DMS79 (cell line): ENCODE measurements around the gene PJA2.
"Not testable (repeated sequence)": the region's sequence is repeated elsewhere in the genome, so short reads cannot be mapped to it uniquely, and the experiment has no call there.

Experiments used
- DNase-seq: peaks from one replicate; lab custom pipeline; 2025; lab: John Stamatoyannopoulos, UW

PJA2 gene

DNA sequence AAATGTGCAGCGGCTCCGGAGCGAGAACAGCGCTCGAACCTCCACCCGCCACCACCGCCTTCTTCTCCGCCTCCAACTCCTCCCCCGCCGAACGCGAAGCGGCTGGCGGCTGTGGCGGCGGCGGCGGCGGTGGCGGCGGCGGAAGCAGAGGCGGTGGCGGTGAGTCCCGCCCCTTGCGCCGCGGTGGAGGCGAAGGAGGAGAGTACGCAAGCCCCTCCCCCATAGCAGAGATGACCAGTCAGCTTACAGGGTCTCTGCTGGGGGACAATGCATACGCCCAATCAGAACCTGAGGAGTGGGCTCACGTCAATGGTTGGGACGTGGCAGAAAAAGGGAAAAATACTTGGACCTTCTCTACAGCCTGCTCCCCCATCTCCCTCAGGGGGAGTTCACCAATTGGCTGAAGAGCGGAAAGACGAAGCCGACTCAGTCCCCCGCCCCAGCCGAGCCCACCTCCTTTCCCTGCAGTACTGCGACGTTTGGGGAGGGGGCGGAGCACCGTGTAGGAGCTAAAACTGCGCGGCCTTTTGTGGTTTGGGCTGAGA lies at the start of gene PJA2:
Gene PJA2 (minus strand): TSS at position 131 of the 545 bp plus-strand sequence. CDS start 26,541 bp downstream, outside the sequence.
- DNase-seq = peak; percentile 98

DNA sequence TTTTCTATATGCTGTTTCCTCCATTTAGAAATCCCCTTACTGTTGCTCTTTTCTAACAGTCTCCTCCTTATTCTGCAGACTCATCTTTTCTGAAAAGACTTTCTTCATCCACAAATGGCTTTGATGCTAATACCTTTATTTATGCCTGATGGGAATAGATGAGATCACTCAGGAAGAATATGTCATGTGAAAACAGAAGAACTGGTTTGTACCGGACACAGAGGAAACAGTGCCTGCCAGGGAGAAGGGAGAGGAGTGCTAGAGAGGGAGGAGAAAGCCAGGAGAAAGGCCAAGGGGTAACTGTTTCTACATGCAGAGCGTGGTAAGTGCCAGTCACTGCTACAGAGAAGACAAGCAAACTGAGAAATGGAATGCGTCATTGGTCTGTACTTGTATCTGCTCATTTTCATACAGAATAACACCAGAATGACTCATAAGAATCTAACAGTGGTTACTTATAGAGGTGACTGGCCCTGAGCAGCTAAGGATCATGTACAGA lies 45.9 kb upstream of the PJA2 start:
- no peak for DNase-seq

- DNase-seq = no peak
Observed at GRCh38 chr5:109454731-109455505, 45.1 kb upstream of the PJA2 start.

DNA sequence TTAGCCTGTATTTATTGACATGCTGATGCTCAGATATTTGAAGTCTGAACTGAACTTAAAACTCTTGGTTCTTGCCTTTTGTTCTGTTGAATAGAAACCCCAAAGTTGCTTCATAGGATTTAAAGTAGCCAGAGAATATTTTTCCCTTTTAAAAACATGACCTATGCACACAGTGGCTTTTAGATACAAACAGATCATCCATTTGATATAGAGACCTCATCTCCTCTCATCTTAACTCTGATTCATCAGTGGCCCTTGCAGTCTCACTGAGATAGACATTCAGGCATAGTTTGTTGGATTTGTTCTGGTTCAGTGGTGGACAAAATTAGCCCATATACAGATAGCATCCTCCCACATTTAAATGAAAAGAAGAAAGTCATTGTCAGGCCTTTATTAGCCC lies 43.5 kb upstream of the PJA2 start:
- no peak for DNase-seq

DNA sequence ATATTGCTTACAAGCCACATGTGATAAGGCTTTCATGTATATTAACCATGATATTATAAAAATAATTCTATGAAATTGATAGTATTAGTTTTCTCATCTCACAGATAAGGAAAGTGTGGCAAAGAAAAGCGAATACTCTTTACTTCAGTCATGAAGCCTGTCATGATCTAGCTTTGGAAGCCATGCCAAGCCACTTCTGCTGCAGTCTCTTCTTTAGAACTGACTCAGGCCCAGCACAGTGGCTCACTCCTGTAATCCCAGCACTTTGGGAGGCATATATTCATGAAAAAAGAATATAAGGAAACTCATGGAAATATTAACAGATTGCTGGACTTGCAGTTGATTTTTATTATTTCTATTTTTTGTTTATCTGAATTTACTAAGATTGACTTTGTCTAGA lies 42.9 kb upstream of the PJA2 start:
- no peak for DNase-seq

DNA sequence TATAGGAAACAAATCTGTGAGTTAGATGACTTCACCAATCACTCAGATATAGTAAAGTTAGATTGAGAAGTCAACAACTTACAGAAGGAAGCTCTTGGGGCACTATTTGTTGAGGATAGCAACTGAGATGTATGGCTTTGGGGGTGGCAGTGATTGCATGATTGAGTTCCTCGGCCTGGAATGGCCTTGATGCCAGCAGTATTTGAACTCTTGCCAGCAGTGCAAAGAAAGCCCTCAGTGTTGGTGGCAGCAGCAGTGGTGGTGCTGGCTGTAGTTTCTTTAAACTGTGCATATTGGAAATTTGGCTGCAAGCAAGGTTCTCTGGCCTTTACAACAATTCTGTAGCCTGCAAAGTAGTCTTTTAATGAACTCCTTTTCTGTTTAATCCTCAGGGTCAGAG lies 41.4 kb upstream of the PJA2 start:
- DNase-seq = no peak

DNA sequence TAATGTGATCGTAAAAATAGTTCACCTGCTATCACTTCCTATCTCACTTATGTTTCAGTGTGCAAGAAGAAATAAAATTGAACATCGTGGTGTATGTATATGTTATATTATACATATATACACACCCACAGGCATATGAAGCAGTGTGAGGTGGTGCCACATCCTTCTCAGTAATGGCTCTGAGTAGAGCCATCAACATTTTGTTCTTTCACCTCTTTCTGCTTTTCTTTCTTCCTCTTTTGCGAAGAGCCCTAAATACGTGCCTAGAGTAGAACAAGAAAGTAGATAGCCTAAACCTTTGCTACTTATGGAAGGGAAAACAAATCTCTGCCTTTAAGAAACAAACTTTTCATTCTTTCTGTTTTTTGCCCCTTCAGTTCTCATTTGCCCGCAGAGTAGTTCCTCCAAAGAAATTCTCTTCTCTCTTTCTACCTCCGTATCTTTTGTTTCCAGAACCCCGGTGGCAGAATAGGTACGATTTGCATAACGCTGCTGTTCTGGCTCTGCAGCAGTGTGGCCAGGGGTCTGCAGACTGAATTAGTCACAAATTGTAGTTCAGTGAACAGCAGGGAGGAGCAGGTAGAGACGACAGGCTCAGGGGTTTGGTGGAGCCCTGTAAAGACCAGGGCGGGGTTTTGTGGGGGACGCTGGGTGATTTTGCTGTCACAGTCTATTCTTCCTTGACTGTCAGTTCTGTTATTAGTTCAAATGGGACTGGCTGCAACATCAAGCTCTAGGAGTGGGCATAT lies 40.5 kb upstream of the PJA2 start:
- no peak for DNase-seq

DNA sequence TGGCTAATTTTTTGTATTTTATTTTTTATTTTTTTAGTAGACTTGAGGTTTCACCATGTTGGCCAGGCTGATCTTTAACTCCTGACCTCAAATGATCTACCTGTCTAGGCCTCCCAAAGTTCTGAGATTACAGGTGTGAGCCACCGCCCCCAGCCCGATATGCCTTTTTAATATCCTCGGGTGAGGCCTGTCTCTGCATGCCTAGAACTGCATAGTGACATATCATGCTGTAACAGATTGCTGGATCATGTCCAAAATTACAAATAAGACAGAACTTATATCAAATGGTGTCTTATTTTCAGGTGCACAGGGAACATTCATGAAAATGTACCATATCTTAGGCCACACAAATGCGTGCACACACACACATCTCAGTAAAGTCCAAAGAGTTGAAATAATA lies 39.1 kb upstream of the PJA2 start:
- no peak for DNase-seq

DNA sequence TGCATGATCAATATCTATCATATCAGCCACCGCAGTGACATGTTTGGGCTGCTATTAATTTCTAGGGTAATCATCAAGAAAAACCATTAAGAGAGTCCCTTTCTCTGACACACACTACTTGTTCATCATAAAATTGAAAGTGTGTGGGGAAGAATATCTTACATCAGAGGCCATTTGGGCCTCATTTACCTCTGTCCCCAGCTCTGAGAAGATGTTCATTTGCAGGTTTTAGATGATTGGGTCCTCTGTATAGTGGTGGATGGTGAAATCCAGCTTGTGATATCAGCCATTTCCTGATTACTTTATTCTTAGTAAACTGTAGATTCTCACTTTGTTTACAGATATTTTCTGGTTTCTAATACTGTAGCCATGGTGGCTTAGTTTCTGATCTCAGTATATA lies 29.8 kb upstream of the PJA2 start:
- no peak for DNase-seq

- no peak for DNase-seq
Observed at GRCh38 chr5:109426075-109426474, 16.3 kb upstream of the PJA2 start.

- DNase-seq = not testable (repeated sequence)
Observed at GRCh38 chr5:109425521-109425920, 15.7 kb upstream of the PJA2 start.

DNA sequence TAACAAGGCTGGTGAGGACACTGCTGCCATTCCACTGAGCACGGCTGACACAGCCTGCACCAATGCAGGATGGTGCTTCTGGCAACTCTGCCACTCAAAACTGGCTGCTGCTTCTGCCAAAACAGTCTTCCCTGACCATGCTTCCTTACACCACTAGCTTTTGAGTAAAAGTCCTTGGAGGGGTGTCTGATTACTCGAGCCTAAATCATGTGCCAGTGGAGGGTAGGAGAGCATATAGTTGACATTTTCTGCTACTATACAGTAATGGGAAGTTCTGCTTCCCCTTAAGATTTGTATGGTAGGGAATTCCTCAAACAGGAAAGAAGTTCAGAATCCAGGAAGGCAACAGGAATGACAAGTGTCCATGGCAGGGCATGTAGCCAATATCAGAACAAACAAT lies 12.2 kb upstream of the PJA2 start:
- DNase-seq = no peak

DNA sequence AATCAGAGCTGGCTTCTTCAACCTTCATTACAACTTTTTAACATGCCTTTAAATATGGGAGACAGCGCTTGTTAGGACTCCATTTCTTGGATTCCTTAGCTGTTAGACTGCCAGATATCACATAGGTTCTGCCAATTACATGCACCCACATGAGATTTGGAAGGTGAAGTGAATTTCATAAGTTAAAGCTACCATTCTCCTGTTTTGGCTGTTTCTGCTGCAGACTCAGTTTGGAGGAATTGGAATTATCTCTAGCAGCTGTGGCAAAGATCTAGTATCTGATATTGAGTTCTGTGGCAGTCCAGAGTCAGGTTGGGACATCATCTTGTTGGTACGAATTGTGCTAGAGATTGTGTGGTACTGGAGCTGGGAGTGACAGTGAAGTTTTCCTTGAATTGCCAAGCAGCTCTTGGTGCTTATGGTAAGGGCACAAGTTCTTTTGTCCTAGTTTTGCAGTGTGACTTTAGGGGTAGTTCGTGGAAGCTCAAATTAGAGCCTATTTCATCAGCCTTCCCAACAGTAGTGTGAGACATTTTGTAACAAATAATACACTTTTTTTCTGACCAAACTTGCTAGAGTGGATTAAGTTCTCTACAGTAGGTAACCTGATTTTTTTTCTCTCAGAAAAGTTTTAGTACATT lies 9.1 kb upstream of the PJA2 start:
- DNase-seq = no peak

DNA sequence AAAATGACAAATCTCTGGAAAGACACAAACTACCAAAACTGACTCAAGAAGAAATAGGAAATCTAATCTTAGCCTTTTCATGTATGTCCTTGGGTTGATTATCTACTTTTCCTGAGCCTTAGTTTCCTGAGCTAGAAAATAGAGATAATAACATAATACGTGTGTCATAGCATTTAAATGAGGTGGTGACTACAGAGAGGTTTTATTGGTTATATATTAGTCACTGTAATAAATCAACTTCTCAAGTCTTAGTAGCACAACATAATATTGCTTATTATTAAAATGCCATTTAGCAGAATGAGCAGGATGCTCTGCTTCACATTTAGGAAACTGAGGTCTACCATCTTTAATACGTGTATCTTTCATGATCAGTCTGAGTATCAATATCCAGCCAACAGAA lies 7.1 kb upstream of the PJA2 start:
- no peak for DNase-seq

DNA sequence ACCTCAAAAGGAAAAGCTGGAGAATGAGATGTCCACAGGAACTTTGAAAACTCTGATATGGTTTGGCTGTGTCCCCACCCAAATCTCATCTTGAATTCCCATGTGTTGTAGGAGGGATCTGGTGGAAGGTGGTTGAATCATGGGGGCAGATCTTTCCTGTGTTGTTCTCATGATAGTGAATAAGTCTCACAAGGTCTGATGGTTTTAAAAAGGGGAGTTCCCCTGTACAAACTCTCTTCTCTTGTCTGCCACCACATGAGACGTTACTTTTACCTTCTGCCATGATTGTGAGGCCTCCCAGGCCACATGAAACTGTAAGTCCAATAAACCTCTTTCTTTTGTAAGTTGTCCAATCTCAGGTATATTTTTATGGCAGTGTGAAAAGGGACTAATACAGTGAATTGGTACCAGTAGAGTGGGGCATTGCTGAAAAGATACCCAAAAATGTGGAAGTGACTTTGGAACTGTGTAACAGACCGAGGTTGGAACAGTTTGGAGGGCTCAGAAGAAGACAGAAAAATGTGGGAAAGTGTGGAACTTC lies 4.2 kb upstream of the PJA2 start:
- DNase-seq = not testable (repeated sequence)

GRCh38 chr5:109413458-109413857 lies 3.7 kb upstream of the PJA2 start:
- DNase-seq = no peak

GRCh38 chr5:109412981-109413402 lies 3.2 kb upstream of the PJA2 start:
- no peak for DNase-seq

DNA sequence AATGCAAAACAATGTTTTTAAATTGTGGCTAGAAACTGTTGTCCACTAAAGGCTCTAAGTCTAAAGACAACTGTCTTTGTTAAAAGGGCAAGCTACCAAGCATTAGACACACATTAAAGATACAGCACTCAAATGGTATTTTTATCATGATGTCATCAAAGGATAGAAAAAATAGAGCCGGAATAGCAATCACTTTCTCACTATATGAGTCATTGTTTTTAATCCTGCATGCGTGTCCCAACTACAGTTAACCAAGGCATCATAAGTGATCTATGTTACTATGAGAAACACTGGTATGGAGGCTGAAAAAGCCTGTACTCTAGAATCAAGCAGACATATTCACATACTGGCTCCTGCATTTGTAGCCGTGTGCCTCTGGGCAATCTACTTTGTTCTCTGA lies 1.9 kb upstream of the PJA2 start:
- no peak for DNase-seq

DNA sequence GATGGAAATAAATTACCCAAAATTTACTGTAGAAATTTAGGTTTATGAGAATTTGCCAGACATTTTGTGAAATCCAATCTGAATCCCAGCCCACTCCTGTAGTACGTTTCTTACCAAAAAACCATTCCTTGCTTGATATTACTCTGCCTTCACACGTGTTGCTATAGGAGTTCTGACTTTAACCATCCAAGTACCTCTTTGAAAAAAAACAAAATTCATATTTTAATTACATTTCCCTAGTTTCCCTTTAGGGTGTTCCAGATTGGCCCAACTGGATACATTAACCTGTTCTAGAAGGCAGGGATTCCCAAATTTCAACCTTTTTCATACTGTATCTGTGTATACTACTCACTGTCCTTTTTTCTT lies 1.4 kb upstream of the PJA2 start:
- no peak for DNase-seq

GRCh38 chr5:109410389-109411148 lies 795 bp upstream of the PJA2 start:
- DNase-seq = peak; percentile 39

- DNase-seq = peak; percentile 24
Observed at GRCh38 chr5:109408991-109409843, 557 bp downstream of the PJA2 start.
